Activated CD4-positive, alpha-beta T cell treated with anti-CD3 and anti-CD28 coated beads, Interleukin-2, Interleukin-6, amounts not matched to agents 100 ng/mL and 50 ng/mL, durations not matched to agents 16 hours and 8 hours (primary cell): ENCODE data around the gene HOXD12.
A peak's percentile ranks its signal among the peaks of the same experiment; 100 is the strongest.

ENCODE experiments used
- DNase-seq: peaks from one replicate; pipeline ENCODE4 v3.0.0-alpha.2; 2020

The HOXD12 gene

GRCh38 chr2:176107731-176108181, 8.2 kb downstream of the HOXD12 start:
- DNase-seq = no peak

- no peak for DNase-seq
These were observed 9.8 kb downstream of the HOXD12 start for GRCh38 chr2:176109192-176109901.

- no peak for DNase-seq
These were observed 10.4 kb downstream of the HOXD12 start for GRCh38 chr2:176109946-176110345.

- no peak for DNase-seq
These were observed 11.1 kb downstream of the HOXD12 start for GRCh38 chr2:176110415-176111308.

- peak; percentile 47 for DNase-seq
These were observed 11.7 kb downstream of the HOXD12 start for GRCh38 chr2:176111309-176111663.

- no peak for DNase-seq
These were observed 12.3 kb downstream of the HOXD12 start for GRCh38 chr2:176111846-176112374.

- no peak for DNase-seq
These were observed 13.0 kb downstream of the HOXD12 start for GRCh38 chr2:176112375-176113302.

- DNase-seq = no peak
These were observed 14.7 kb downstream of the HOXD12 start for GRCh38 chr2:176114120-176114929.

GRCh38 chr2:176114930-176115625, 15.5 kb downstream of the HOXD12 start:
- DNase-seq = no peak

- DNase-seq = no peak
These were observed 16.6 kb downstream of the HOXD12 start, which contains the start of gene HOXD10 for GRCh38 chr2:176115883-176116813. Gene HOXD10 (plus strand): TSS chr2:176116778. CDS start chr2:176116834, 56 bp downstream.

- no peak for DNase-seq
These were observed 17.7 kb downstream of the HOXD12 start for GRCh38 chr2:176117162-176117822.

- DNase-seq = no peak
These were observed 18.3 kb downstream of the HOXD12 start for GRCh38 chr2:176117823-176118371.

GRCh38 chr2:176118601-176119339, 19.2 kb downstream of the HOXD12 start:
- peak; percentile 28 for DNase-seq

- DNase-seq = no peak
These were observed 21.0 kb downstream of the HOXD12 start for GRCh38 chr2:176120364-176121189.

GRCh38 chr2:176121190-176122051, 21.8 kb downstream of the HOXD12 start:
- no peak for DNase-seq

- no peak for DNase-seq
These were observed 22.6 kb downstream of the HOXD12 start for GRCh38 chr2:176122052-176122682.
